CD4-positive, CD25-positive, alpha-beta regulatory T cell (primary cell): ENCODE results near the gene PSAP. TPM values are rescaled to one million over a fixed set of nuclear protein-coding genes. Genes with fewer than 3 reads are reported as not detected.
"Not testable (repeated sequence)": the region's sequence is repeated elsewhere in the genome, so short reads cannot be mapped to it uniquely, and the experiment has no call there.

Source experiments
- ATAC-seq, 2 donors: fragments of 150-1000 bp; cut with Tn5 transposase; one replicate each; pipeline ENCODE4 v1.10.0; 2021; ENCODE audit warnings: low read depth in 2 of 2, moderate number of reproducible peaks in 2 of 2, moderate library complexity in 1 of 2
- DNase-seq, 3 donors: peaks; one replicate each; pipeline versions ENCODE4 v3.0.0 to v3.0.0-alpha.2; 2012 to 2022; ENCODE audit warnings: mixed read lengths in 1 of 3
- H3K27ac ChIP-seq: one replicate; pipeline ENCODE4 v1.7.0; 2013; ENCODE audit warnings: mild to moderate bottlenecking, low read length; ENCODE audit not compliant: insufficient read depth, poor library complexity, severe bottlenecking
- H3K27me3 ChIP-seq: one replicate; pipeline ENCODE4 v1.7.0; 2013; ENCODE audit warnings: low read length; ENCODE audit not compliant: control insufficient read depth, insufficient read depth
- H3K36me3 ChIP-seq: one replicate; pipeline ENCODE4 v1.7.0; 2013; ENCODE audit warnings: mild to moderate bottlenecking, low read length, moderate library complexity; ENCODE audit not compliant: control insufficient read depth, insufficient read depth
- H3K4me1 ChIP-seq: 2 replicates; pipeline ENCODE4 v1.7.0; 2013; ENCODE audit warnings: mild to moderate bottlenecking, low read length; ENCODE audit not compliant: insufficient read depth, control insufficient read depth, poor library complexity, severe bottlenecking
- H3K4me3 ChIP-seq: one replicate; pipeline ENCODE4 v1.7.0; 2013; ENCODE audit warnings: low read depth, mild to moderate bottlenecking, low read length, moderate library complexity
- H3K9me3 ChIP-seq, 2 experiments: 1 replicate in 1 of 2; 2 replicates in 1 of 2; pipeline ENCODE4 v1.7.0; 2013; ENCODE audit warnings: low read length in 2 of 2, mild to moderate bottlenecking in 1 of 2, moderate library complexity in 1 of 2; ENCODE audit not compliant: control insufficient read depth in 2 of 2
- H3K27ac Mint-ChIP-seq, 3 donors: one replicate each; pipeline ENCODE4 v1.8.0; 2020 to 2022; ENCODE audit warnings: mild to moderate bottlenecking in 3 of 3, mixed read lengths in 3 of 3, moderate library complexity in 2 of 3
- H3K27me3 Mint-ChIP-seq: one replicate; pipeline ENCODE4 v1.8.0; 2022; ENCODE audit warnings: mild to moderate bottlenecking, mixed read lengths
- H3K36me3 Mint-ChIP-seq: one replicate; pipeline ENCODE4 v1.8.0; 2020; ENCODE audit warnings: mixed read lengths
- H3K4me1 Mint-ChIP-seq, 4 donors: one replicate each; pipeline ENCODE4 v1.8.0; 2020 to 2022; ENCODE audit warnings: mixed read lengths in 4 of 4, mild to moderate bottlenecking in 1 of 4
- H3K4me3 Mint-ChIP-seq, 4 donors: one replicate each; pipeline ENCODE4 v1.8.0; 2020 to 2022; ENCODE audit warnings: mild to moderate bottlenecking in 4 of 4, mixed read lengths in 4 of 4, moderate library complexity in 3 of 4
- H3K9me3 Mint-ChIP-seq, 7 donors: one replicate each; pipeline ENCODE4 v1.8.0; 2020 to 2022; ENCODE audit warnings: mixed read lengths in 7 of 7, mild to moderate bottlenecking in 3 of 7, moderate library complexity in 2 of 7
- polyA plus RNA-seq, 4 donors: library from polyadenylated mRNA; unstranded; fragments of 300-500 nt; fragmentation: Illumina TruSeq; gene quantifications; one replicate each; pipeline ENCODE4 v1.2.3, GENCODE V29; 2021
- total RNA-seq: library from RNA; stranded (reverse); gene quantifications from one replicate; pipeline ENCODE4 v1.2.3, GENCODE V29; 2022

PSAP gene
- total and polyA plus RNA-seq, 5 donors from 2014 or later: 186 to 560 (median 530) TPM

DNA sequence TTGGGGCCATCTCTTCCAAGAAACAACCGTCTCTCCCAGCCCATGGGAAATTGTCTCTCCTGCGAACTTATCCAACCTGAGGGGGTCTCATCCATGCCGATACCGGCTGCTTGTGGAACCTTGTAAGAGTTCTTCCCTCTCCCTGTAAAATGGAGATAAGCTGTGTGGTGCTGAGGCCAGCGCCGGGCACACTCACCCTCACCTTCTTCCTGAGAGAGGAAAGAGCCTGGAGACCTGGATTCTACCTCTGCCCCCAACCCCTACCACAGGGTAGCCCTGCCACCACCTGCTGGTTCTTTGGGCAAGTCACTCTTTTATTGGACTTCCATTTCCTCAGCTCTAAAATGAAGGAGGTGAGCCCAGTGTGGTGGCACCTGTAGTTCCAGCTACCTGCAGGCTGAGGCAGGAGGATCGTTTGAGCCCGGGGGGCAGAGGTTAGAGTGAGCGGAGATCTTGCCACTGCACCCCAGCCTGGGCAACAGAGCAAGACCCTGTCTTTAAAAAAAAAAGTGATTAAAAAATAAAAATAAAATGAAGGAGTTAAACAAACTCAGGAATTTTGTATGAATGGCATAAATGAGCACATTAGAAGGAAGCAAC lies 38.4 kb upstream of the PSAP start:
- ATAC-seq (no peak), DNase-seq (no peak)
- Histone ChIP-seq H3K4me1 (peaks cover 9% of the 10 kb centered on the region), H3K9me3 (no peaks in the 10 kb centered on the region), H3K27me3 (no peaks in the 10 kb centered on the region), H3K27ac (no peak overlapping the region), H3K36me3 (no peaks in the 10 kb centered on the region), H3K4me3 (peak overlapping the region; percentile 51)
- Mint-ChIP-seq H3K9me3 (peaks cover 0 to 1% (median 0%) of the 10 kb centered on the region in 7 donors), H3K4me3 (peak overlapping the region; percentile 75 to 94 (median 90)), H3K36me3 (no peaks in the 10 kb centered on the region), H3K27me3 (peaks cover 25% of the 10 kb centered on the region), H3K4me1 (peaks cover 0 to 25% (median 14%) of the 10 kb centered on the region in 4 donors), H3K27ac (peak overlapping the region; percentile 32 to 79 (median 70))

DNA sequence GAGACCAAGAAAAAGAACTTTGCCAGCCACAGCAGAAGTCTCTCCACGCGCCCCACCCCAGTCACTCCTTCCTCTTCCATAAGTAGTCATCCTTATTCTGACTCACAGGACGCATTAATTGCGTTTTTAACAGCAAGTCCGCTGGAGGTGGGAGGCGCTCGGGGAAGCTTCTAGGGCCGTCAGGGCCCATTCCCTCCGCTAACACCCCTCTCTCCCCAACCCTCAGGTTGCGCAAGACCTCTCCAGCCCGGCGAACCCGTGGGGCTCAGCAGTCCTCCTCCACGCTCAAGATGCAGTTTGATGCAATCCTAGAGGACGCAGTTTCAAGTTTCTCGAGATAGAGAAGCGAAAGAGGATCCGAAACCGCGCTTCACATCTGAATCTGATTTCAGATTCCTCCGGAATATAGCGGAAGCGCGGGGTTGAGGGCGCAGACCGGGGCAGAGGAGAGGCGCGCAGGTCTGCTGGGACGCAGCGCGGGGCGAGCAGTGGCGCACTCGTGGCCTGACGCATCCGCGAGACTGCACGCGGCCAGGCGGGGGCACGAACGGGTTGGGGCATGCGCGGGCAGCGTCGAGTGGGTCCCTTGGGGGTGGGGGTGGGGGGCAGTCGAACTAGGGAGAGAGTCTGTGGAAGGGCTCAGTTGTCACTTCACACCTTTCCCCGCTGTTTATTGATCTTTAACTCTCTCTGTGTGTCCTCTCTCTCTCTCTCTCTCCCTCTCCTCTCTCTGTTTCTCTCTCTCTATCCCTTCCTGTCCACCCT lies 37.8 kb upstream of the PSAP start:
- Histone ChIP-seq H3K27ac (no peak overlapping the region), H3K9me3 (no peaks in the 10 kb centered on the region), H3K27me3 (no peaks in the 10 kb centered on the region), H3K4me1 (peaks cover 11% of the 10 kb centered on the region), H3K36me3 (no peaks in the 10 kb centered on the region), H3K4me3 (peak overlapping the region; percentile 59)
- Mint-ChIP-seq H3K4me3 (peak overlapping the region; percentile 75 to 94 (median 90)), H3K9me3 (peaks cover 0 to 1% (median 0%) of the 10 kb centered on the region in 7 donors), H3K4me1 (peaks cover 0 to 25% (median 15%) of the 10 kb centered on the region in 4 donors), H3K27me3 (peaks cover 25% of the 10 kb centered on the region), H3K36me3 (no peaks in the 10 kb centered on the region), H3K27ac (peak overlapping the region; percentile 70 to 82 (median 81))
- ATAC-seq: peak; percentile 85 to 88
- DNase-seq: peak; percentile 7 to 80 (median 51)

DNA sequence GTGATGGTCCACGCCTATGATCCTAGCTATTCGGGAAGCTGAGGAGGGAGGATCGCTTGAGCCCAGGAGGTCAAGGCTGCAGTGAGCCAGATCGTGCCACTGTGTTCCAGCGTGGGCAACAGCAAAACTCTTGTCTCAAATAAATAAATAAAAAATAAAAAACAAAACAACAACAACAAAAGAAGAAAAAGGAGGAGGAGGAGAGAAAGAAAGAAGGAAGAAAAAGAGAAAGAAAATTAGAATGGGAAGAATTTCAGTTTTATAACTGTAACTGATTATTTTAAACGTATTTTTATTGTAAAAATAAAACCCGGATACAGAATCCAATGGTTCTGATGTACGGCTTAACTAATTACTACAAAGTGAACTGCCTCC lies 37.2 kb upstream of the PSAP start:
- Mint-ChIP-seq H3K9me3 (peaks cover 0 to 1% (median 0%) of the 10 kb centered on the region in 7 donors), H3K27me3 (peaks cover 25% of the 10 kb centered on the region), H3K4me1 (peaks cover 4 to 30% (median 20%) of the 10 kb centered on the region in 4 donors), H3K36me3 (no peaks in the 10 kb centered on the region), H3K27ac (peak overlapping the region in 1 of 3 donors; percentile 82), H3K4me3 (peak overlapping the region; percentile 75 to 94 (median 90))
- ATAC-seq (no peak), DNase-seq (no peak)
- H3K9me3 ChIP-seq: no peaks in the 10 kb centered on the region
- no peaks in the 10 kb centered on the region for H3K36me3 ChIP-seq
- no peak overlapping the region for H3K27ac ChIP-seq
- peak overlapping the region; percentile 59 for H3K4me3 ChIP-seq
- peaks cover 15% of the 10 kb centered on the region for H3K4me1 ChIP-seq
- no peaks in the 10 kb centered on the region for H3K27me3 ChIP-seq

DNA sequence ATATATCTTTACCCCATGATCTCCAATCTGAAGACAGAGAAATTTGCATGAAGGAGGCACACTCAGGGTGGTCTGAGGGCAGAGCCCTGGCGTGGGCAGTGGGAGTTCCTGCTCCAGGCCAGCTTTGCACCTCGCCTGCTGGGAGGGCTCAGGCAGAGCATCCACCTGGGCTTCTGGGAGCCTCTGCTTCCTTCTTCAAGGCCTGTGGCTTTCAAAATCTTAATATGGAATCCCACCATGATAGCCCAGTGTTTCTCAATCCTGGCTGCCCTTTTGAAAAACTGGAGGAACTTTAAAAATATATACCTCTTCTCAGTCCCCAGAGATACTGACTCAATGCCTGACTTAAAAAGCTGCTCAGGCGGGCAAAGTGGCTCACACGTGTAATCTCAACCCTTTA lies 36.7 kb upstream of the PSAP start:
- peak overlapping the region; percentile 11 to 91 (median 81) for H3K4me3 Mint-ChIP-seq
- ATAC-seq (no peak), DNase-seq (no peak)
- peaks cover 25% of the 10 kb centered on the region for H3K27me3 Mint-ChIP-seq
- Histone ChIP-seq H3K4me1 (peaks cover 20% of the 10 kb centered on the region), H3K27me3 (no peaks in the 10 kb centered on the region), H3K4me3 (no peak overlapping the region), H3K27ac (no peak overlapping the region), H3K9me3 (no peaks in the 10 kb centered on the region), H3K36me3 (no peaks in the 10 kb centered on the region)
- H3K9me3 Mint-ChIP-seq: peaks cover 0 to 1% (median 0%) of the 10 kb centered on the region in 7 donors
- H3K4me1 Mint-ChIP-seq: peaks cover 5 to 35% (median 24%) of the 10 kb centered on the region in 4 donors
- H3K27ac Mint-ChIP-seq: peak overlapping the region in 1 of 3 donors; percentile 20
- no peaks in the 10 kb centered on the region for H3K36me3 Mint-ChIP-seq

DNA sequence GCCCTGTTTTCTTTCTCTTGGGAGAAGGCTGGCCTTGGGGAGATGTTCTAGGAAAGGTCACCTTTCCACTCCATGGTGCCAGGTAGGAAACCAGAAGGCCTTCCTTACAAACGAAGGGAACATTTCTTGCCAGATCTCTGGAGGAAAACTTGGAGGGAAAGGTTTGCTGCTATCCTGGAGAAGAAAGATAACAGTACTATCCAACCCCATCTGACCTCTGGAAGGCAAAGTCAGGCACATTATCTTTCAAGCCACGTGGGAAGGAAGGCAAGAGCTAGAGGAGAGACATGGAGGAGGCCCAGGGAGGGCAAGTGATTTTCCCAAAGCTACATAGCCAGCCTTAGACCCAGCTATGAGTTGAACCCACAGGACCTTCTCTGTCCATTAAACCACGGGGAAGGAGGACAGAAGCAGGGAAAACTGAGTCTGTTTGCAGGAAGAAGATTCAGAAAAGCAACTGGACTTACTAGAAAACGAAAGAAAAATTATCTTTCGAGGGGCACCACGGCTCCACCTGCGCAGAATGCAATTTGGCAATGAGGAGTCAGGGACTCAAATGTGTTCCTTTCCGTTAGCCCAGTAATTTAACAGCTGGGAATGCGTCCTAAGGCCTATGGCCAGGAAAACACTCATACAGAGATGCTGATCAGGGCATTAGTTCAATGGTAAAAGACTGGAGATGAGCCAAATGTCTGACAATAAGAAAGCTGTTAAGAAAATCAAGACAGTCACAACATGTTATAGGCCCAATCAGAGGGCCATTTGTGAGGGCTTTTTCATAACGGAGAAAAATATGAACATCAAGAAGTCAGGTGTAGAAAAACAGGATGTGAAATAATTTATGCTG lies 32.0 kb upstream of the PSAP start:
- H3K4me3 ChIP-seq: peak overlapping the region; percentile 37
- H3K27ac ChIP-seq: peak overlapping the region; percentile 41
- no peaks in the 10 kb centered on the region for H3K9me3 ChIP-seq
- no peaks in the 10 kb centered on the region for H3K9me3 Mint-ChIP-seq
- H3K36me3 Mint-ChIP-seq: no peaks in the 10 kb centered on the region
- peak in 1 of 2 donors; percentile 29 for ATAC-seq
- no peaks in the 10 kb centered on the region for H3K36me3 ChIP-seq
- peaks cover 5 to 42% (median 22%) of the 10 kb centered on the region in 4 donors for H3K4me1 Mint-ChIP-seq
- H3K27me3 Mint-ChIP-seq: peaks cover 5% of the 10 kb centered on the region
- H3K27ac Mint-ChIP-seq: peak overlapping the region; percentile 36 to 84 (median 80)
- peaks cover 22% of the 10 kb centered on the region for H3K4me1 ChIP-seq
- peak in 2 of 3 donors; percentile 35 to 55 for DNase-seq
- H3K4me3 Mint-ChIP-seq: peak overlapping the region; percentile 0 to 73 (median 34)
- H3K27me3 ChIP-seq: no peaks in the 10 kb centered on the region

DNA sequence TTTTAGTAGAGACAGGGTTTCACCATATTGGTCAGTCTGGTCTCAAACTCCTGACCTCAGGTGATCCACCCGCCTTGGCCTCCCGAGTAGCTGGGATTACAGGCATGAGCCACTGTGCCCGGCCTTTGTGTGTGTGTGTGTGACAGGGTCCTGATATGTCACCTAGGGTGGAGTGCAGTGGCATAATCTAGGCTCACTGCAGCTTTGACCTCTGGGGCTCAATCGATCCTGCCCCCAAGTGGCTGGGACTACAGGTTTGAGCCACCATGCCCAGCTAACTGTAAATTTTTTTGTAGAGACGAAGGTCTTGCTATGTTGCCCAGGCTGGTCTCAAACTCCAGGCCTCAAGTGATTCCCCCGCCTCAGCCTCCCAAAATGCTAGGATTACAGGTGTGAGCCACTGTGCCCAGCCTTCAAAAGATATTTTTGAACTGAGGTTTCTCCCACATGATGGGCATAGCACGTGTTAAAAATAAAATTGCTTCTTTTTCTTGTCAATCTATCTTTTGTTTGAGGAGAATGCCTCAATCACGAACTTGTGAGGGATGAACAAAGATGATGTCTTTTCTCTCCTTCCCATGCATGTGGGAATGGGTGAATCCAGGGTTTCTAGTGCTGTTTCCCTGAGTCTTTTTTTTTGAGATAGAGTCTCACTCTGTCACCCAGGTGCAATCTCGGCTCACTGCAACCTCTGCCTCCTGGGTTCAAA lies 30.8 kb upstream of the PSAP start:
- no peak overlapping the region for H3K27ac ChIP-seq
- DNase-seq (no peak), ATAC-seq (no peak)
- Mint-ChIP-seq H3K36me3 (no peaks in the 10 kb centered on the region), H3K9me3 (peaks cover 0 to 3% (median 0%) of the 10 kb centered on the region in 7 donors), H3K27me3 (peaks cover 4% of the 10 kb centered on the region), H3K27ac (peak overlapping the region in 2 of 3 donors; percentile 15 to 71), H3K4me1 (peaks cover 5 to 48% (median 26%) of the 10 kb centered on the region in 4 donors), H3K4me3 (no peak overlapping the region)
- H3K27me3 ChIP-seq: no peaks in the 10 kb centered on the region
- peaks cover 21% of the 10 kb centered on the region for H3K4me1 ChIP-seq
- H3K36me3 ChIP-seq: no peaks in the 10 kb centered on the region
- no peak overlapping the region for H3K4me3 ChIP-seq
- H3K9me3 ChIP-seq: no peaks in the 10 kb centered on the region

DNA sequence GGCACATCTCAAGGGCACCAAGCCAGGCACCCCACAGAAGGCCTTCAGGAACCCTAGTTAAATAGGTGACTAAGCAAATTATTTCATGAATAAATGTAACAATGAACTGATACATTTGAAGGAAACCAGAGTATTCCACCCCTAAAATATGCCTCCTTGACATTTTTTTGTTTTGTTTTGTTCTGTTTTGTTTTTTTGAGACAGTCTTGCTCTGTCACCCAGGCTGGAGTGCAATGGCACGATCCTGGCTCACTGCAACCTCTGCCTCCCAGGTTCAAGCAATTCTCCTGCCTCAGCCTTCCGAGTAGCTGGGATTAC lies 30.2 kb upstream of the PSAP start:
- H3K36me3 Mint-ChIP-seq: not testable (repeated sequence)

More for the DNA sequence above, 30.2 kb upstream of the PSAP start:
- Mint-ChIP-seq H3K4me1 (peaks cover 5 to 48% (median 26%) of the 10 kb centered on the region in 4 donors), H3K27ac (peak overlapping the region in 1 of 3 donors; percentile 71)
- not testable (repeated sequence) for H3K9me3 Mint-ChIP-seq, H3K36me3 ChIP-seq, H3K27me3 Mint-ChIP-seq, H3K27ac ChIP-seq, DNase-seq, H3K27me3 ChIP-seq, H3K4me3 ChIP-seq, H3K9me3 ChIP-seq, H3K4me3 Mint-ChIP-seq, ATAC-seq
- H3K4me1 ChIP-seq: peaks cover 21% of the 10 kb centered on the region
